HepG2 (cell line): ENCODE data around the gene OTUD7B. TPM values are rescaled to one million over a fixed set of nuclear protein-coding genes. Genes with fewer than 3 reads are reported as not detected.
A peak's percentile ranks its signal among the peaks of the same experiment; 100 is the strongest.

Experiments
- ASH2L ChIP-seq: fragments of 300-600, 200-600 bp; sonication (generic); IDR thresholded peaks from 2 replicates; pipeline ENCODE4 v1.7.0; 2017; ENCODE audit warnings: low read depth, mild to moderate bottlenecking, moderate library complexity, mixed read lengths, low read length; ENCODE audit not compliant: insufficient read length
- CCDC6 ChIP-seq: sonication (generic); formaldehyde crosslinking; IDR thresholded peaks from 2 replicates; pipeline ENCODE4 v1.8.1; 2022; ENCODE audit warnings: mild to moderate bottlenecking, missing genetic modification reagents, moderate library complexity
- CEBPZ ChIP-seq: IDR thresholded peaks from 2 replicates; pipeline ENCODE4 v1.6.1; 2012; ENCODE audit warnings: low read length, improper control_type of control experiment
- EP300 ChIP-seq, 3 experiments: sonication (generic) in 1 of 3; formaldehyde crosslinking in 1 of 3; IDR thresholded peaks; 2 replicates each; pipeline versions ENCODE4 v1.5.1 to v1.6.1; 2011 to 2020; ENCODE audit warnings: low read depth in 2 of 3, low read length in 2 of 3, borderline replicate concordance in 1 of 3, improper control_type of control experiment in 1 of 3, mild to moderate bottlenecking in 1 of 3, missing genetic modification reagents in 1 of 3, moderate library complexity in 1 of 3
- FOXJ3 ChIP-seq: sonication (generic); formaldehyde crosslinking; IDR thresholded peaks from 2 replicates; pipeline ENCODE4 v1.4.0; 2020; ENCODE audit warnings: missing genetic modification reagents, mild to moderate bottlenecking, borderline replicate concordance
- MYNN ChIP-seq: sonication (generic); formaldehyde crosslinking; IDR thresholded peaks from 2 replicates; pipeline ENCODE4 v1.4.0; 2020; ENCODE audit warnings: mild to moderate bottlenecking, low read depth, missing genetic modification reagents
- PHF21A ChIP-seq: sonication (generic); formaldehyde crosslinking; IDR thresholded peaks from 2 replicates; pipeline ENCODE4 v1.5.0; 2020; ENCODE audit warnings: mild to moderate bottlenecking, missing genetic modification reagents
- SUZ12 ChIP-seq: fragments of 150-350 bp; IDR thresholded peaks from 2 replicates; pipeline ENCODE4 v1.6.1; 2014; ENCODE audit warnings: low read depth, low read length
- TEAD3 ChIP-seq: optimal IDR thresholded peaks from 2 replicates; pipeline ENCODE3; 2016; ENCODE audit warnings: borderline replicate concordance
- TOE1 ChIP-seq: sonication (generic); formaldehyde crosslinking; IDR thresholded peaks from 2 replicates; pipeline ENCODE4 v1.4.0; 2020; ENCODE audit warnings: mild to moderate bottlenecking, missing genetic modification reagents
- ZBTB14 ChIP-seq: sonication (generic); formaldehyde crosslinking; IDR thresholded peaks from 2 replicates; pipeline ENCODE4 v1.4.0; 2020; ENCODE audit warnings: missing genetic modification reagents
- ZNF367 ChIP-seq: sonication (generic); formaldehyde crosslinking; IDR thresholded peaks from 2 replicates; pipeline ENCODE4 v1.4.0; 2020; ENCODE audit warnings: missing genetic modification reagents, borderline replicate concordance
- ZNF414 ChIP-seq: sonication (generic); formaldehyde crosslinking; IDR thresholded peaks from 2 replicates; pipeline ENCODE4 v1.5.0; 2020; ENCODE audit warnings: missing genetic modification reagents
- ZNF530 ChIP-seq: sonication (generic); formaldehyde crosslinking; IDR thresholded peaks from 2 replicates; pipeline ENCODE4 v1.5.0; 2020; ENCODE audit warnings: low read depth, mild to moderate bottlenecking, missing genetic modification reagents
- ZNF598 ChIP-seq: sonication (generic); formaldehyde crosslinking; IDR thresholded peaks from 2 replicates; pipeline ENCODE4 v1.5.1; 2020; ENCODE audit warnings: mild to moderate bottlenecking, missing genetic modification reagents, borderline replicate concordance
- ZNF616 ChIP-seq: sonication (generic); formaldehyde crosslinking; IDR thresholded peaks from 2 replicates; pipeline ENCODE4 v1.5.0; 2020; ENCODE audit warnings: low read depth, mild to moderate bottlenecking, missing genetic modification reagents
- ZNF629 ChIP-seq: sonication (generic); formaldehyde crosslinking; conservative IDR thresholded peaks from 2 replicates; pipeline ENCODE4 v1.5.0; 2020; ENCODE audit warnings: missing genetic modification reagents
- ZNF772 ChIP-seq: sonication (generic); formaldehyde crosslinking; IDR thresholded peaks from 2 replicates; pipeline ENCODE4 v1.5.0; 2020; ENCODE audit warnings: mild to moderate bottlenecking, missing genetic modification reagents
- ZNF883 ChIP-seq: sonication (generic); formaldehyde crosslinking; IDR thresholded peaks from 2 replicates; pipeline ENCODE4 v1.5.1; 2020; ENCODE audit warnings: mild to moderate bottlenecking, missing genetic modification reagents; ENCODE audit errors: not compliant biosample characterization
- polyA plus RNA-seq, 8 experiments: library from polyadenylated mRNA; depleted of rRNA in 3 of 8; stranded (reverse) in 7 of 8; unstranded in 1 of 8; fragments of >200 nt; fragmentation: Illumina TruSeq in 4 of 8; extraction: Trizol in 4 of 8; gene quantifications; 2 replicates each; pipeline versions ENCODE4 v1.2.1 to v1.2.3, GENCODE V29; 2011 to 2016; ENCODE audit warnings: low read depth in 4 of 8, missing spikeins in 1 of 8, mixed read lengths in 1 of 8; ENCODE audit not compliant: insufficient read depth in 1 of 8
- total RNA-seq, 5 experiments: library from RNA; depleted of rRNA; stranded (reverse); fragments of >200 nt; fragmentation: Illumina TruSeq; extraction: Trizol; gene quantifications; 2 replicates each; pipeline ENCODE4 v1.2.3, GENCODE V29; 2016; ENCODE audit warnings: low read depth in 1 of 5
- TF ChIP-seq, protein P1 (sequence below): sonication (generic); formaldehyde crosslinking; conservative IDR thresholded peaks from 2 replicates; pipeline ENCODE4 v1.5.0; 2020; ENCODE audit warnings: missing genetic modification reagents

OTUD7B gene
- total and polyA plus RNA-seq, 2 of the 13 experiments (the other 11 are each of a cell fraction or from before 2014, with no cell fraction given) = 5.1 to 11.2 TPM

DNA sequence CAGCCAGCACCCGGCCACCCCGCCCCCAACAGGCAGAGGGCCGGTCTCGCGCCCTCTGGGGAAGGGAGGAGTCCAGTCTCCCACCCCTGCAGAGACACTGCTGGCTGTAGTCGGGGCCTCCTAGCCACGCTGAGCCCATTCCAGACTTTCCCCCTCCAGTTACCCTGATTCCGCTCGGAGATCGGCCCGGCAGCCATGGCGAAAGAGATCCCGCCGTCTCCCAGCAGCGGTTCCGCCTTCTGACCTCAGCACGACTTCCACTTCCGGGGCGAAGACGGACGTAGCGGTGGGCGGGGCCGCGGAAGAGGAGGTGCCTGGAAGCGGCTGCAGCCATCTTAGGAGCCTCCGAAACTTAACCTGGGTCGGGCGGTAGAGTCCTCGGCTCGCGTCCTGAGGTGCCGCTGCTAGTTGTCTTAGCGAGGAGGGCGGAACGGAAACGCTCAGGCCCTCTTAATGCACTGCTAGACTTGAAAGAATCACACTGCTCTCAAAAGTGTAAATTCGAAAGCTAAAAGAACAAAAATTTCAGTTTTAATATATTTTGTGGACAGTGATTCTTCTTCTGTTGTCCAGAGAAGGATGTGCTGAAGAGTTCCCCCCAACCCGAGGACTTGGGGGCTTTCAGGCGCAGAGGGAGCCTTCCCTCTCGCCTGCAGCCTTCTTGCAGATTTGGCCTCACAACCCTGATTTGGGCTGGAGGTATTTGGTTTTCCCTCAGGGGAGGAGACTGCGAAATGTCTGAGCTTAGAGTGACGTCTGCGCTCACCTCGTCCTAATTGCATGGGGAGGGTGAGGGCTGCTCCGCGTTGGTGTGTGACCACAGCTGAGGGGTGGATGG, 82.7 kb downstream of the OTUD7B start, which contains the start of gene SF3B4 (continued):
- TF ChIP-seq, protein P1, sequence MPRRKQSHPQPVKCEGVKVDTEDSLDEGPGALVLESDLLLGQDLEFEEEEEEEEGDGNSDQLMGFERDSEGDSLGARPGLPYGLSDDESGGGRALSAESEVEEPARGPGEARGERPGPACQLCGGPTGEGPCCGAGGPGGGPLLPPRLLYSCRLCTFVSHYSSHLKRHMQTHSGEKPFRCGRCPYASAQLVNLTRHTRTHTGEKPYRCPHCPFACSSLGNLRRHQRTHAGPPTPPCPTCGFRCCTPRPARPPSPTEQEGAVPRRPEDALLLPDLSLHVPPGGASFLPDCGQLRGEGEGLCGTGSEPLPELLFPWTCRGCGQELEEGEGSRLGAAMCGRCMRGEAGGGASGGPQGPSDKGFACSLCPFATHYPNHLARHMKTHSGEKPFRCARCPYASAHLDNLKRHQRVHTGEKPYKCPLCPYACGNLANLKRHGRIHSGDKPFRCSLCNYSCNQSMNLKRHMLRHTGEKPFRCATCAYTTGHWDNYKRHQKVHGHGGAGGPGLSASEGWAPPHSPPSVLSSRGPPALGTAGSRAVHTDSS = no peak
- no peak for TF ChIP-seq ZNF883 (CRISPR knock-in tag)
- TF ChIP-seq ZNF598 = peak; percentile 86; the same call in 1 of the 2 replicates
- no peak for TF ChIP-seq ZNF629 (CRISPR knock-in tag)
- TF ChIP-seq TOE1 (CRISPR knock-in tag) = 0 out of 2 replicates have a peak, but pooled peaks have one; percentile 45
- TF ChIP-seq TEAD3 (CRISPR knock-in tag) = no peak
- no peak for TF ChIP-seq CEBPZ
- 0 out of 2 replicates have a peak, but pooled peaks have one; percentile 18 for TF ChIP-seq ZNF772 (CRISPR knock-in tag)
- TF ChIP-seq CCDC6 (CRISPR knock-in tag) = peak; percentile 83; the same call in 1 of the 2 replicates
- 0 out of 4 replicates have a peak, but pooled peaks of 1 of the 2 experiments have one; percentile 16 for TF ChIP-seq EP300 (IDR thresholded peaks at IDR 0.05; ENCODE audit: low read depth in 2 of 2, low read length in 2 of 2)
- TF ChIP-seq EP300 (CRISPR knock-in tag; IDR thresholded peaks at IDR 0.05; ENCODE audit: borderline replicate concordance) = no peak
- TF ChIP-seq ASH2L = peak; percentile 65
- TF ChIP-seq ZNF616 (CRISPR knock-in tag) = no peak
- no peak for TF ChIP-seq PHF21A (CRISPR knock-in tag)
- 0 out of 2 replicates have a peak, but pooled peaks have one; percentile 41 for TF ChIP-seq ZNF367 (CRISPR knock-in tag)
- TF ChIP-seq MYNN (CRISPR knock-in tag) = no peak
- TF ChIP-seq ZNF414 = peak; percentile 61
- TF ChIP-seq ZBTB14 = no peak
- TF ChIP-seq ZNF530 = no peak
- TF ChIP-seq FOXJ3 (CRISPR knock-in tag) = no peak
- no peak for TF ChIP-seq SUZ12
